GM12892 (cell line): ENCODE data around the gene JAM2.

Experiments
- POLR2A ChIP-seq: IDR thresholded peaks from 2 replicates; pipeline ENCODE4 v1.6.1; 2011; ENCODE audit warnings: low read depth, low read length, control low read depth
- POLR2AphosphoS5 ChIP-seq: IDR thresholded peaks from 2 replicates; pipeline ENCODE4 v1.6.1; 2011; ENCODE audit warnings: low read depth, low read length, control low read depth
- TAF1 ChIP-seq: IDR thresholded peaks from 2 replicates; pipeline ENCODE4 v1.6.1; 2011; ENCODE audit warnings: low read depth, mild to moderate bottlenecking, control low read depth, low read length, borderline replicate concordance

DNA sequence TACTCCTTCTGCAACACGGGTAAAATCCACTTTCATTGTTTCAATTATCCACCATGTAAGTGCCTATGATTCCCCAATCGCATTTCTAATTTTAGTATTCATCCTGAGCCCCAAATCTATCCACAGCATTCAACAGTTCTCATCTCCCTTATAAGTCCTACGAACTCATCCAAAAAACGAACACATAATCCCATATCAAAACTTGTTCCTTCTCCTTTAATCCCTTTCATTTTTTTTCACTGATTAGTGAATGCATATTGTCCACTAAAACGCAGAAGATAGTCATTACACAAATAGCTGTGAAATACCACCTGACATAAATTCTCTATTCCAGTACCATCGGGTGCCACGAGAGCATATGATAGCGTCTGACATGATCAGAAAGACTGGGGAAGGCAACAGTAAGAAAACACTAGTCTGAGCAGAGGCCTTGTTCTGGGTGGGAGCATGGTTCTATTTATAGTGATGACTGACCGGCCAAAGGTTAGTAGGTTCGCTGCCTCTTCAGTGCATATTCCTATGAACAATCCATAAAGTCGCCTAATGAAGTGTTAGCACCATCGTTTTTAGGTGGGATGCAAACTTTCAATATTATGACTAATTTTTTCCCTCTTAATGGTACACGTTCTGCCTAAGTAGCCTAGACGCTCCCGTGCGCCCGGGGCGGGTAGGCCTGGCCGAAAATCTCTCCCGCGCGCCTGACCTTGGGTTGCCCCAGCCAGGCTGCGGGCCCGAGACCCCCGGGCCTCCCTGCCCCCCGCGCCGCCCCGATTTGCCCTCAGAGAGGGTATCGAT is 95.0 kb downstream of the JAM2 start:
- TF ChIP-seq POLR2A (no peak), TAF1 (no peak), POLR2AphosphoS5 (no peak)
